HepG2 (cell line): ENCODE results near the gene RELL2. TPM values are rescaled to one million over a fixed set of nuclear protein-coding genes. Genes with fewer than 3 reads are reported as not detected.

Experiments
- CEBPG ChIP-seq: IDR thresholded peaks from 2 replicates; pipeline ENCODE4 v1.6.1; 2016
- ETV6 ChIP-seq: sonication (generic); formaldehyde crosslinking; conservative IDR thresholded peaks from 2 replicates; pipeline ENCODE4 v1.4.0; 2020; ENCODE audit warnings: missing genetic modification reagents
- FOXA3 ChIP-seq: IDR thresholded peaks from 2 replicates; pipeline ENCODE4 v1.6.1; 2016; ENCODE audit warnings: missing genetic modification reagents, missing compliant biosample characterization
- FOXJ3 ChIP-seq: sonication (generic); formaldehyde crosslinking; IDR thresholded peaks from 2 replicates; pipeline ENCODE4 v1.4.0; 2020; ENCODE audit warnings: missing genetic modification reagents, mild to moderate bottlenecking, borderline replicate concordance
- KAT8 ChIP-seq: IDR thresholded peaks from 2 replicates; pipeline ENCODE4 v1.6.1; 2016; ENCODE audit warnings: missing genetic modification reagents, missing compliant biosample characterization
- KDM1A ChIP-seq: IDR thresholded peaks from 2 replicates; pipeline ENCODE4 v1.6.1; 2016; ENCODE audit warnings: missing compliant biosample characterization
- KLF6 ChIP-seq: IDR thresholded peaks from 2 replicates; pipeline ENCODE4 v1.8.0; 2016; ENCODE audit warnings: missing biosample characterization, missing genetic modification reagents
- KMT2B ChIP-seq: IDR thresholded peaks from 2 replicates; pipeline ENCODE4 v1.6.1; 2016; ENCODE audit warnings: missing genetic modification reagents, missing compliant biosample characterization
- MEF2D ChIP-seq: sonication (generic); formaldehyde crosslinking; IDR thresholded peaks from 2 replicates; pipeline ENCODE4 v1.5.1; 2020; ENCODE audit warnings: mild to moderate bottlenecking, missing genetic modification reagents
- MTF1 ChIP-seq: sonication (generic); formaldehyde crosslinking; IDR thresholded peaks from 2 replicates; pipeline ENCODE4 v1.5.0; 2020; ENCODE audit warnings: missing genetic modification reagents
- MXI1 ChIP-seq: IDR thresholded peaks from 3 replicates; pipeline ENCODE4 v1.6.1; 2012; ENCODE audit warnings: low read depth, low read length, inconsistent platforms, borderline replicate concordance
- PAXIP1 ChIP-seq: sonication (generic); formaldehyde crosslinking; conservative IDR thresholded peaks from 2 replicates; pipeline ENCODE4 v1.4.0; 2020; ENCODE audit warnings: mild to moderate bottlenecking, missing genetic modification reagents, moderate library complexity
- PRDM10 ChIP-seq: sonication (generic); formaldehyde crosslinking; IDR thresholded peaks from 2 replicates; pipeline ENCODE4 v1.4.0; 2020; ENCODE audit warnings: low read depth, missing genetic modification reagents
- SMAD9 ChIP-seq: sonication (generic); formaldehyde crosslinking; IDR thresholded peaks from 2 replicates; pipeline ENCODE4 v1.5.1; 2020; ENCODE audit warnings: mild to moderate bottlenecking, missing genetic modification reagents
- SOX5 ChIP-seq: IDR thresholded peaks from 2 replicates; pipeline ENCODE4 v1.6.1; 2016; ENCODE audit warnings: borderline replicate concordance
- SP2 ChIP-seq: sonication (generic); formaldehyde crosslinking; IDR thresholded peaks from 2 replicates; pipeline ENCODE4 v1.5.1; 2020; ENCODE audit warnings: mild to moderate bottlenecking, missing genetic modification reagents
- SSRP1 ChIP-seq: IDR thresholded peaks from 2 replicates; pipeline ENCODE4 v1.6.1; 2016; ENCODE audit warnings: control low read depth
- ZNF333 ChIP-seq: sonication (generic); formaldehyde crosslinking; IDR thresholded peaks from 2 replicates; pipeline ENCODE4 v1.4.0; 2020; ENCODE audit warnings: mild to moderate bottlenecking, missing genetic modification reagents, borderline replicate concordance
- ZNF496 ChIP-seq: sonication (generic); formaldehyde crosslinking; IDR thresholded peaks from 2 replicates; pipeline ENCODE4 v1.8.1; 2023; ENCODE audit warnings: mild to moderate bottlenecking, moderate library complexity, missing genetic modification reagents; ENCODE audit not compliant: insufficient replicate concordance
- ZNF674 ChIP-seq: sonication (generic); formaldehyde crosslinking; IDR thresholded peaks from 2 replicates; pipeline ENCODE4 v1.5.0; 2020; ENCODE audit warnings: low read depth, mild to moderate bottlenecking, missing genetic modification reagents
- ZNF687 ChIP-seq: sonication (generic); formaldehyde crosslinking; IDR thresholded peaks from 2 replicates; pipeline ENCODE4 v1.5.1; 2020; ENCODE audit warnings: mild to moderate bottlenecking, missing genetic modification reagents, moderate library complexity
- ZNF850 ChIP-seq: sonication (generic); formaldehyde crosslinking; conservative IDR thresholded peaks from 2 replicates; pipeline ENCODE4 v1.9.0; 2021; ENCODE audit warnings: mild to moderate bottlenecking, missing genetic modification reagents
- polyA plus RNA-seq, 8 experiments: library from polyadenylated mRNA; depleted of rRNA in 3 of 8; stranded (reverse) in 7 of 8; unstranded in 1 of 8; fragments of >200 nt; fragmentation: Illumina TruSeq in 4 of 8; extraction: Trizol in 4 of 8; gene quantifications; 2 replicates each; pipeline versions ENCODE4 v1.2.1 to v1.2.3, GENCODE V29; 2011 to 2016; ENCODE audit warnings: low read depth in 4 of 8, missing spikeins in 1 of 8, mixed read lengths in 1 of 8; ENCODE audit not compliant: insufficient read depth in 1 of 8
- total RNA-seq, 5 experiments: library from RNA; depleted of rRNA; stranded (reverse); fragments of >200 nt; fragmentation: Illumina TruSeq; extraction: Trizol; gene quantifications; 2 replicates each; pipeline ENCODE4 v1.2.3, GENCODE V29; 2016; ENCODE audit warnings: low read depth in 1 of 5

RELL2 gene
- total and polyA plus RNA-seq, 2 of the 13 experiments (the other 11 are each of a cell fraction or from before 2014, with no cell fraction given): 6.4 to 8.3 TPM

- TF ChIP-seq PRDM10 (0 out of 2 replicates have a peak, but pooled peaks have one; percentile 20), SSRP1 (CRISPR knock-in tag) (no peak), ETV6 (CRISPR knock-in tag) (no peak), CEBPG (CRISPR knock-in tag) (peak; percentile 60), PAXIP1 (CRISPR knock-in tag) (peak; percentile 90), KAT8 (CRISPR knock-in tag) (no peak), ZNF496 (CRISPR knock-in tag) (no peak), KDM1A (CRISPR knock-in tag) (no peak), ZNF687 (no peak), ZNF674 (CRISPR knock-in tag) (no peak), FOXJ3 (CRISPR knock-in tag) (no peak; the same call in 1 of the 2 replicates), MXI1 (peak; percentile 14; the same call in 1 of the 3 replicates), SMAD9 (no peak), ZNF850 (CRISPR knock-in tag) (no peak), KLF6 (CRISPR knock-in tag) (no peak), FOXA3 (peak; percentile 30), ZNF333 (CRISPR knock-in tag) (no peak), SP2 (no peak), SOX5 (CRISPR knock-in tag) (peak; percentile 31), KMT2B (CRISPR knock-in tag) (no peak), MEF2D (CRISPR knock-in tag) (no peak), MTF1 (CRISPR knock-in tag) (no peak)
Observed at GRCh38 chr5:141608557-141608956, 28.2 kb upstream of the RELL2 start (continued).
